ENCODE results near the gene FMOD.

Gene FMOD

GRCh38 chr1:203367057-203367456 is 16.1 kb upstream of the FMOD start:
- no peak for DNase-seq (ENCODE audit: extremely low read depth, insufficient read length)
- Histone ChIP-seq H3K4me3 (replicated peaks; ENCODE audit: low read depth, low read length) (no peak overlapping the region), H3K27me3 (replicated peaks; ENCODE audit: control insufficient read depth, insufficient read depth, low read length) (no peaks in the 10 kb centered on the region; the same call in 1 of the 2 replicates), H3K36me3 (ENCODE audit: control insufficient read depth, insufficient read depth, low read length) (no peaks in the 10 kb centered on the region)
- TF ChIP-seq CTCF (IDR thresholded peaks at IDR 0.05; ENCODE audit: insufficient read depth, low read length, poor library complexity, severe bottlenecking) = no peak

DNA sequence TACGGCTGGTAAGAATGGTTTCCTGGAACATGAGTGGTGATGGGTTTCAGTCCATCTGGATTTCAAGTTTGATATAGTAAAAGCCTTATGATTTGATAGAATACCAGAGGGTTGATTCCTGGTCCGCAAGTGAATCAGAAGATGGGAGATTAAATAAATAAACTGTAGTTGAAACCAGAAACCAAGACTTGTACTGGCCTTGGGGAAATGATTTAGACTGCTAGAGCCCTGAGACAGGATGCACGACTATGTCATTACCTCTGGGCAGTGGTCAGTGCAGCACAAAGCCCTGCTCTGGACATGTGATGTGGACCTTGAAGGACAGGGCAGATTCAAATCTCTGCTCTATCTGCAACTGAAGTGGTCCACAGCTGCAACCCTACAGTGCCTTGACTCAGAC is 15.6 kb upstream of the FMOD start:
- Histone ChIP-seq H3K36me3 (ENCODE audit: control insufficient read depth, insufficient read depth, low read length) (no peaks in the 10 kb centered on the region), H3K27me3 (replicated peaks; ENCODE audit: control insufficient read depth, insufficient read depth, low read length) (no peaks in the 10 kb centered on the region; the same call in 1 of the 2 replicates), H3K4me3 (replicated peaks; ENCODE audit: low read depth, low read length) (no peak overlapping the region)
- no peak for TF ChIP-seq CTCF (IDR thresholded peaks at IDR 0.05; ENCODE audit: insufficient read depth, low read length, poor library complexity, severe bottlenecking)
- DNase-seq (ENCODE audit: extremely low read depth, insufficient read length) = no peak

GRCh38 chr1:203364806-203365205 is 13.9 kb upstream of the FMOD start:
- no peak for DNase-seq (ENCODE audit: extremely low read depth, insufficient read length)
- Histone ChIP-seq H3K36me3 (ENCODE audit: control insufficient read depth, insufficient read depth, low read length) (no peaks in the 10 kb centered on the region), H3K27me3 (replicated peaks; ENCODE audit: control insufficient read depth, insufficient read depth, low read length) (no peaks in the 10 kb centered on the region; the same call in 1 of the 2 replicates), H3K4me3 (replicated peaks; ENCODE audit: low read depth, low read length) (no peak overlapping the region)
- TF ChIP-seq CTCF (IDR thresholded peaks at IDR 0.05; ENCODE audit: insufficient read depth, low read length, poor library complexity, severe bottlenecking) = no peak

- Histone ChIP-seq H3K4me3 (replicated peaks; ENCODE audit: low read depth, low read length) (no peak overlapping the region), H3K36me3 (ENCODE audit: control insufficient read depth, insufficient read depth, low read length) (no peaks in the 10 kb centered on the region), H3K27me3 (replicated peaks; ENCODE audit: control insufficient read depth, insufficient read depth, low read length) (no peaks in the 10 kb centered on the region)
- no peak for DNase-seq (ENCODE audit: extremely low read depth, insufficient read length)
- TF ChIP-seq CTCF (IDR thresholded peaks at IDR 0.05; ENCODE audit: insufficient read depth, low read length, poor library complexity, severe bottlenecking) = no peak
Observed at GRCh38 chr1:203364094-203364801, 13.3 kb upstream of the FMOD start.

- H3K27me3 ChIP-seq (replicated peaks; ENCODE audit: control insufficient read depth, insufficient read depth, low read length) = no peaks in the 10 kb centered on the region; the same call in 1 of the 2 replicates
- DNase-seq (ENCODE audit: extremely low read depth, insufficient read length) = no peak
Observed at GRCh38 chr1:203362720-203363025, 11.8 kb upstream of the FMOD start.

More at GRCh38 chr1:203362720-203363025, 11.8 kb upstream of the FMOD start:
- H3K4me3 ChIP-seq (replicated peaks; ENCODE audit: low read depth, low read length) = no peak overlapping the region
- H3K36me3 ChIP-seq (ENCODE audit: control insufficient read depth, insufficient read depth, low read length) = no peaks in the 10 kb centered on the region
- TF ChIP-seq CTCF (IDR thresholded peaks at IDR 0.05; ENCODE audit: insufficient read depth, low read length, poor library complexity, severe bottlenecking) = no peak

Measured in GM06990 (cell line).